SKM-1 (cell line): ENCODE measurements around the gene SPEF1.

ENCODE experiments used
- DNase-seq: peaks from one replicate; lab custom pipeline; 2025; ENCODE audit not compliant: unreplicated experiment; lab: John Stamatoyannopoulos, UW

SPEF1 gene

GRCh38 chr20:3732327-3733118 lies 48.7 kb downstream of the SPEF1 start, which contains the start of gene HSPA12B:
HSPA12B (plus strand) TSS chr20:3732685; CDS start chr20:3738675, 5,990 bp downstream.
- DNase-seq = no peak

- no peak for DNase-seq
These were observed 49.3 kb downstream of the SPEF1 start for GRCh38 chr20:3731944-3732326.

- no peak for DNase-seq
These were observed 50.2 kb downstream of the SPEF1 start for GRCh38 chr20:3730803-3731672.

- no peak for DNase-seq
These were observed 51.3 kb downstream of the SPEF1 start for GRCh38 chr20:3729811-3730540.

GRCh38 chr20:3729378-3729777 lies 51.9 kb downstream of the SPEF1 start:
- no peak for DNase-seq

GRCh38 chr20:3728876-3729275 lies 52.4 kb downstream of the SPEF1 start:
- no peak for DNase-seq

GRCh38 chr20:3728354-3728753 lies 52.9 kb downstream of the SPEF1 start:
- DNase-seq = no peak
